HCT116 (cell line): ENCODE measurements around the gene CENPS. TPM values are rescaled to one million over a fixed set of nuclear protein-coding genes. Genes with fewer than 3 reads are reported as not detected.

Experiments used
- ATAC-seq: fragments of 200-7000 bp; cut with Tn5 transposase; 2 replicates; pipeline ENCODE4 v1.9.1; 2020; ENCODE audit warnings: mild to moderate bottlenecking, moderate library complexity
- BruUV-seq: library from RNA; stranded (reverse); fragments of 400-500 nt; replicated peaks from 2 replicates; lab custom pipeline; 2021; lab: Mats Ljungman, UMichigan
- CTCF ChIA-PET: fragments of 300-600 bp; sonication (Branson Sonifier 250); formaldehyde crosslinking; loops from one replicate; lab custom pipeline; 2021; ENCODE audit warnings: antibody characterized with exemption; lab: Charles Lee
- POLR2A ChIA-PET: fragments of 300-600, 350-600 bp; sonication (Branson Sonifier 250); formaldehyde crosslinking; loops from one replicate; lab custom pipeline; 2021; ENCODE audit warnings: antibody characterized with exemption; lab: Charles Lee
- RAD21 ChIA-PET, 2 experiments: fragments of 300-600 bp; sonication (Branson Sonifier 250); formaldehyde crosslinking; loops; one replicate each; lab custom pipeline; 2023; ENCODE audit warnings: low total read pairs in 2 of 2; ENCODE audit not compliant: uncharacterized antibody in 2 of 2, unreplicated experiment in 2 of 2, low non-redundant PET in 1 of 2; lab: Charles Lee
- DNase-seq: peaks from one replicate; pipeline ENCODE4 v3.0.0-alpha.2; 2010; ENCODE audit warnings: low read depth, low spot score
- H2AFZ ChIP-seq: fragments of 200-600 bp; shearing (Covaris generic), sonication (generic); 2 replicates; pipeline ENCODE4 v1.6.1; 2017; ENCODE audit warnings: low read depth, mixed run types, mixed read lengths, antibody characterized with exemption, low read length; ENCODE audit not compliant: poor library complexity, severe bottlenecking
- H3K27ac ChIP-seq: 2 replicates; pipeline ENCODE4 v1.5.1; 2012; ENCODE audit warnings: low read depth, low read length
- H3K27me3 ChIP-seq: fragments of 200-600 bp; sonication (generic); 2 replicates; pipeline ENCODE4 v1.6.1; 2016; ENCODE audit warnings: mixed run types, low read length, mixed read lengths; ENCODE audit not compliant: insufficient read depth
- H3K36me3 ChIP-seq, 2 experiments: fragments of 200-500 bp in 1 of 2; fragments of 200-600 bp in 1 of 2; sonication (Bioruptor generic) in 1 of 2; sonication (generic) in 1 of 2; 2 replicates each; pipeline versions ENCODE4 v1.5.1 to v1.6.1; 2014 to 2016; ENCODE audit warnings: low read length in 2 of 2, inconsistent platforms in 1 of 2, mixed read lengths in 1 of 2, mixed run types in 1 of 2; ENCODE audit not compliant: insufficient read depth in 2 of 2, control insufficient read depth in 1 of 2
- H3K4me1 ChIP-seq, 2 experiments: fragments of 200-600 bp in 1 of 2; sonication (generic) in 1 of 2; 2 replicates each; pipeline versions ENCODE4 v1.5.1 to v1.6.1; 2012 to 2017; ENCODE audit warnings: low read length in 2 of 2, inconsistent platforms in 1 of 2, mild to moderate bottlenecking in 1 of 2, mixed read lengths in 1 of 2, mixed run types in 1 of 2, moderate library complexity in 1 of 2; ENCODE audit not compliant: insufficient read depth in 2 of 2, control insufficient read depth in 1 of 2
- H3K4me2 ChIP-seq: fragments of 200-600 bp; sonication (generic); 2 replicates; pipeline ENCODE4 v1.6.1; 2017; ENCODE audit warnings: mixed run types, low read length, mixed read lengths
- H3K4me3 ChIP-seq, 2 experiments: fragments of 200-600 bp in 1 of 2; sonication (generic) in 1 of 2; replicated peaks in 1 of 2; 2 replicates each; pipeline ENCODE4 v1.5.1; 2011 to 2016; ENCODE audit warnings: low read length in 2 of 2, control low read depth in 1 of 2, low read depth in 1 of 2, mild to moderate bottlenecking in 1 of 2, mixed read lengths in 1 of 2, mixed run types in 1 of 2
- H3K79me2 ChIP-seq: fragments of 200-600 bp; sonication (generic); 2 replicates; pipeline ENCODE4 v1.6.1; 2017; ENCODE audit warnings: mild to moderate bottlenecking, mixed run types, low read length, moderate library complexity, mixed read lengths; ENCODE audit not compliant: insufficient read depth
- H3K9ac ChIP-seq: fragments of 200-600 bp; sonication (generic); 2 replicates; pipeline ENCODE4 v1.6.1; 2016; ENCODE audit warnings: low read length, mixed read lengths
- H3K9me2 ChIP-seq: fragments of 200-600 bp; sonication (generic), shearing (Covaris generic); 2 replicates; pipeline ENCODE4 v1.6.1; 2017; ENCODE audit warnings: mixed run types, mild to moderate bottlenecking, moderate library complexity; ENCODE audit not compliant: insufficient read depth
- H3K9me3 ChIP-seq, 2 experiments: fragments of 200-500 bp in 1 of 2; fragments of 200-600 bp in 1 of 2; sonication (Bioruptor generic) in 1 of 2; sonication (generic) in 1 of 2; 2 replicates each; pipeline ENCODE4 v1.6.1; 2014 to 2017; ENCODE audit warnings: low read length in 2 of 2, mixed read lengths in 2 of 2, inconsistent platforms in 1 of 2, low read depth in 1 of 2, mild to moderate bottlenecking in 1 of 2, mixed run types in 1 of 2, moderate library complexity in 1 of 2; ENCODE audit not compliant: control insufficient read depth in 1 of 2, insufficient read depth in 1 of 2
- H4K20me1 ChIP-seq: fragments of 200-600 bp; sonication (generic), shearing (Covaris generic); 2 replicates; pipeline ENCODE4 v1.6.1; 2017; ENCODE audit warnings: mixed run types, mild to moderate bottlenecking, moderate library complexity; ENCODE audit not compliant: insufficient read depth
- CBX3 ChIP-seq: IDR thresholded peaks from 2 replicates; pipeline ENCODE4 v1.6.1; 2012; ENCODE audit warnings: low read depth
- CTCF ChIP-seq, 3 experiments: fragments of 200-600 bp in 1 of 3; sonication (generic) in 1 of 3; IDR thresholded peaks in 2 of 3; conservative IDR thresholded peaks in 1 of 3; 2 replicates each; pipeline ENCODE4 v1.5.1; 2012 to 2017; ENCODE audit warnings: low read depth in 2 of 3, low read length in 2 of 3, antibody characterized with exemption in 1 of 3, borderline replicate concordance in 1 of 3, control low read depth in 1 of 3, mild to moderate bottlenecking in 1 of 3, mixed read lengths in 1 of 3, mixed run types in 1 of 3, moderate library complexity in 1 of 3; ENCODE audit not compliant: insufficient read depth in 1 of 3
- EGR1 ChIP-seq: IDR thresholded peaks from 2 replicates; pipeline ENCODE4 v1.6.1; 2012; ENCODE audit warnings: low read depth
- ELF1 ChIP-seq: IDR thresholded peaks from 2 replicates; pipeline ENCODE4 v1.6.1; 2012; ENCODE audit warnings: low read depth, borderline replicate concordance
- EZH2 ChIP-seq: fragments of 200-600 bp; sonication (generic); IDR thresholded peaks from 2 replicates; pipeline ENCODE4 v1.6.1; 2017; ENCODE audit warnings: antibody characterized with exemption, mixed run types
- JUND ChIP-seq: IDR thresholded peaks from 2 replicates; pipeline ENCODE4 v1.6.1; 2012
- MAX ChIP-seq: IDR thresholded peaks from 2 replicates; pipeline ENCODE4 v1.6.1; 2012
- POLR2A ChIP-seq: IDR thresholded peaks from 2 replicates; pipeline ENCODE4 v1.7.0; 2011; ENCODE audit warnings: borderline replicate concordance; ENCODE audit not compliant: insufficient read depth, insufficient read length; ENCODE audit errors: extremely low read depth
- POLR2AphosphoS5 ChIP-seq: IDR thresholded peaks from 2 replicates; pipeline ENCODE4 v1.6.1; 2011; ENCODE audit warnings: mild to moderate bottlenecking, low read depth, low read length, moderate library complexity
- REST ChIP-seq: IDR thresholded peaks from 2 replicates; pipeline ENCODE4 v1.6.1; 2012; ENCODE audit warnings: low read depth
- SIN3A ChIP-seq: IDR thresholded peaks from 2 replicates; pipeline ENCODE4 v1.6.1; 2012; ENCODE audit warnings: low read depth
- SP1 ChIP-seq: IDR thresholded peaks from 2 replicates; pipeline ENCODE4 v1.6.1; 2012; ENCODE audit warnings: low read depth
- SRF ChIP-seq: IDR thresholded peaks from 2 replicates; pipeline ENCODE4 v1.6.1; 2012; ENCODE audit warnings: low read depth
- TCF7L2 ChIP-seq: IDR thresholded peaks from 2 replicates; pipeline ENCODE4 v1.7.0; 2011; ENCODE audit warnings: borderline replicate concordance, inconsistent platforms; ENCODE audit not compliant: insufficient read depth, insufficient read length; ENCODE audit errors: extremely low read depth
- YY1 ChIP-seq: IDR thresholded peaks from 2 replicates; pipeline ENCODE4 v1.6.1; 2011; ENCODE audit warnings: low read length, low read depth, moderate library complexity, mild to moderate bottlenecking; ENCODE audit not compliant: insufficient replicate concordance; ENCODE audit errors: extremely low read depth
- ZBTB33 ChIP-seq: IDR thresholded peaks from 2 replicates; pipeline ENCODE4 v1.6.1; 2011; ENCODE audit warnings: mild to moderate bottlenecking, low read length, moderate library complexity; ENCODE audit not compliant: insufficient replicate concordance; ENCODE audit errors: extremely low read depth
- ZFX ChIP-seq: fragments of 450-650 bp; IDR thresholded peaks from 2 replicates; pipeline ENCODE4 v1.6.1; 2017
- ZNF274 ChIP-seq: fragments of 200-500 bp; sonication (Bioruptor generic); IDR thresholded peaks from 2 replicates; pipeline ENCODE4 v1.6.1; 2014; ENCODE audit warnings: mild to moderate bottlenecking, low read depth, low read length, inconsistent platforms
- intact Hi-C: fragments of 100-400 bp; cut with micrococcal nuclease; formaldehyde crosslinking; loops from 2 replicates; pipeline ENCODE4 v1.10.0; 2022
- total RNA-seq: library from RNA; stranded (reverse); gene quantifications from one replicate; pipeline ENCODE4 v1.2.1, GENCODE V29; 2021; ENCODE audit not compliant: unreplicated experiment

The CENPS gene
- total RNA-seq, 1 experiment from 2014 or later = 21.9 TPM

GRCh38 chr1:10419351-10419750 lies 10.9 kb upstream of the CENPS start (continued):
- TF ChIP-seq JUND = no peak
- TF ChIP-seq CBX3 = no peak
- TF ChIP-seq POLR2A = no peak
- no peak for TF ChIP-seq ZFX
- no peak for TF ChIP-seq ZNF274
- no peak for TF ChIP-seq EGR1
- TF ChIP-seq MAX = no peak
- no peak for TF ChIP-seq POLR2AphosphoS5

- H3K9ac ChIP-seq = no peak overlapping the region
- TF ChIP-seq TCF7L2 (no peak), SRF (no peak), EZH2 (no peak), SP1 (no peak), POLR2AphosphoS5 (no peak), YY1 (no peak), ZBTB33 (no peak), REST (no peak), ZFX (no peak), SIN3A (no peak), POLR2A (no peak), ELF1 (no peak), EGR1 (no peak), CTCF (IDR thresholded peaks at IDR 0.05 in 2 of 3, conservative IDR thresholded peaks at IDR 0.05 in 1 of 3; ENCODE audit: borderline replicate concordance in 1 of 3, insufficient read depth in 1 of 3, low read depth in 2 of 3, low read length in 2 of 3) (no peak), JUND (no peak), MAX (no peak)
These were observed 8.6 kb upstream of the CENPS start for GRCh38 chr1:10421637-10422036.

More at GRCh38 chr1:10421637-10422036, 8.6 kb upstream of the CENPS start:
- H3K4me1 ChIP-seq = no peaks in the 10 kb centered on the region
- no peaks in the 10 kb centered on the region for H3K79me2 ChIP-seq
- POLR2A ChIA-PET = no interaction called here
- no peak overlapping the region for H2AFZ ChIP-seq
- RAD21 ChIA-PET = no interaction called here
- CTCF ChIA-PET = no interaction called here
- BruUV-seq = no TSS peak
- no peaks in the 10 kb centered on the region for H3K9me2 ChIP-seq
- DNase-seq = no peak
- H3K27ac ChIP-seq = no peak overlapping the region
- intact Hi-C loops = no loop called here
- H3K27me3 ChIP-seq = no peaks in the 10 kb centered on the region
- H3K9me3 ChIP-seq = no peaks in the 10 kb centered on the region
- peaks cover 16 to 18% of the 10 kb centered on the region in 2 experiments for H3K36me3 ChIP-seq
- no peak for ATAC-seq
- no peaks in the 10 kb centered on the region for H4K20me1 ChIP-seq
- no peak overlapping the region for H3K4me3 ChIP-seq
- H3K4me2 ChIP-seq = no peak overlapping the region
